ENCODE data around the gene CXCL1. TPM values are rescaled to one million over a fixed set of nuclear protein-coding genes. Genes with fewer than 3 reads are reported as not detected.
"Not testable (repeated sequence)": the region's sequence is repeated elsewhere in the genome, so short reads cannot be mapped to it uniquely, and the experiment has no call there.

CXCL1 gene
- total and polyA plus RNA-seq, 5 donors, result 2.4 to 7.4 (median 4.3) TPM

GRCh38 chr4:73885574-73886267 is 16.5 kb downstream of the CXCL1 start:
- Histone ChIP-seq H3K4me1 (ENCODE audit: control insufficient read depth, insufficient read depth, low read length) (no peaks in the 10 kb centered on the region), H3K4me3 (ENCODE audit: low read length) (no peak overlapping the region), H3K27me3 (ENCODE audit: control insufficient read depth, insufficient read depth) (no peaks in the 10 kb centered on the region), H3K9me3 (ENCODE audit: control insufficient read depth, low read length) (no peaks in the 10 kb centered on the region), H3K27ac (ENCODE audit: low read length) (no peak overlapping the region)
- WGBS, result 58% methylated on average over 4 of the region's 4 CpGs
- intact Hi-C loops (cut with DNase I), result no loop called here
- no peak for DNase-seq
- no peak for ATAC-seq

- 52% methylated on average over 4 of the region's 4 CpGs for WGBS
- Histone ChIP-seq H3K9me3 (ENCODE audit: control insufficient read depth, low read length) (no peaks in the 10 kb centered on the region), H3K27me3 (ENCODE audit: control insufficient read depth, insufficient read depth) (no peaks in the 10 kb centered on the region), H3K4me1 (ENCODE audit: control insufficient read depth, insufficient read depth, low read length) (no peaks in the 10 kb centered on the region), H3K27ac (ENCODE audit: low read length) (no peak overlapping the region), H3K4me3 (ENCODE audit: low read length) (no peak overlapping the region)
- ATAC-seq (no peak), DNase-seq (no peak)
- intact Hi-C loops (cut with DNase I), result no loop called here
These were observed 22.1 kb downstream of the CXCL1 start for GRCh38 chr4:73891326-73891725.

- no peak overlapping the region for H3K4me3 ChIP-seq (ENCODE audit: low read length)
- 95% methylated on average over 1 of the region's 1 CpG for WGBS
- no peaks in the 10 kb centered on the region for H3K27me3 ChIP-seq (ENCODE audit: control insufficient read depth, insufficient read depth)
- H3K4me1 ChIP-seq (ENCODE audit: control insufficient read depth, insufficient read depth, low read length), result no peaks in the 10 kb centered on the region
- no peak for DNase-seq
- ATAC-seq, result peak; percentile 23 to 26
- intact Hi-C loops (cut with DNase I), result no loop called here
- no peaks in the 10 kb centered on the region for H3K9me3 ChIP-seq (ENCODE audit: control insufficient read depth, low read length)
- no peak overlapping the region for H3K27ac ChIP-seq (ENCODE audit: low read length)
These were observed 22.7 kb downstream of the CXCL1 start for GRCh38 chr4:73891739-73892405.

GRCh38 chr4:73892966-73893365 is 23.8 kb downstream of the CXCL1 start:
- H3K4me3 ChIP-seq (ENCODE audit: low read length), result no peak overlapping the region
- no peak for DNase-seq
- H3K4me1 ChIP-seq (ENCODE audit: control insufficient read depth, insufficient read depth, low read length), result no peaks in the 10 kb centered on the region
- intact Hi-C loops (cut with DNase I), result no loop called here
- H3K27me3 ChIP-seq (ENCODE audit: control insufficient read depth, insufficient read depth), result no peaks in the 10 kb centered on the region
- no peak for ATAC-seq
- no peaks in the 10 kb centered on the region for H3K9me3 ChIP-seq (ENCODE audit: control insufficient read depth, low read length)
- H3K27ac ChIP-seq (ENCODE audit: low read length), result no peak overlapping the region
- WGBS, result 77% methylated on average over 3 of the region's 3 CpGs

GRCh38 chr4:73894001-73894400 is 24.8 kb downstream of the CXCL1 start:
- Histone ChIP-seq H3K4me3 (ENCODE audit: low read length) (no peak overlapping the region), H3K9me3 (ENCODE audit: control insufficient read depth, low read length) (no peaks in the 10 kb centered on the region), H3K27ac (ENCODE audit: low read length) (no peak overlapping the region), H3K4me1 (ENCODE audit: control insufficient read depth, insufficient read depth, low read length) (no peaks in the 10 kb centered on the region), H3K27me3 (ENCODE audit: control insufficient read depth, insufficient read depth) (no peaks in the 10 kb centered on the region)
- WGBS, result 41% methylated on average over 2 of the region's 2 CpGs
- DNase-seq, result no peak
- ATAC-seq, result no peak
- intact Hi-C loops (cut with DNase I), result no loop called here

GRCh38 chr4:73895201-73896175 is 26.3 kb downstream of the CXCL1 start:
- H3K4me1 ChIP-seq (ENCODE audit: control insufficient read depth, insufficient read depth, low read length), result no peaks in the 10 kb centered on the region
- H3K4me3 ChIP-seq (ENCODE audit: low read length), result no peak overlapping the region
- ATAC-seq, result no peak
- 80% methylated on average over 9 of the region's 9 CpGs for WGBS
- H3K9me3 ChIP-seq (ENCODE audit: control insufficient read depth, low read length), result no peaks in the 10 kb centered on the region
- DNase-seq, result no peak
- intact Hi-C loops (cut with DNase I), result no loop called here
- no peaks in the 10 kb centered on the region for H3K27me3 ChIP-seq (ENCODE audit: control insufficient read depth, insufficient read depth)
- no peak overlapping the region for H3K27ac ChIP-seq (ENCODE audit: low read length)

GRCh38 chr4:73896416-73896815 is 27.2 kb downstream of the CXCL1 start:
- ATAC-seq, result no peak
- intact Hi-C loops (cut with DNase I), result no loop called here
- 88% methylated on average over 2 of the region's 2 CpGs for WGBS

GRCh38 chr4:73897380-73898136 is 28.4 kb downstream of the CXCL1 start:
- Histone ChIP-seq H3K9me3 (ENCODE audit: control insufficient read depth, low read length) (no peaks in the 10 kb centered on the region), H3K4me1 (ENCODE audit: control insufficient read depth, insufficient read depth, low read length) (no peaks in the 10 kb centered on the region), H3K27me3 (ENCODE audit: control insufficient read depth, insufficient read depth) (no peaks in the 10 kb centered on the region), H3K27ac (ENCODE audit: low read length) (no peak overlapping the region), H3K4me3 (ENCODE audit: low read length) (no peak overlapping the region)
- intact Hi-C loops (cut with DNase I), result no loop called here
- 51% methylated on average over 4 of the region's 4 CpGs for WGBS
- ATAC-seq, result peak; percentile 88
- DNase-seq, result no peak

More at GRCh38 chr4:73896416-73896815, 27.2 kb downstream of the CXCL1 start:
- no peak for DNase-seq
- H3K4me1 ChIP-seq (ENCODE audit: control insufficient read depth, insufficient read depth, low read length), result no peaks in the 10 kb centered on the region
- H3K4me3 ChIP-seq (ENCODE audit: low read length), result no peak overlapping the region
- H3K27me3 ChIP-seq (ENCODE audit: control insufficient read depth, insufficient read depth), result no peaks in the 10 kb centered on the region
- H3K9me3 ChIP-seq (ENCODE audit: control insufficient read depth, low read length), result no peaks in the 10 kb centered on the region
- no peak overlapping the region for H3K27ac ChIP-seq (ENCODE audit: low read length)

- DNase-seq; ATAC-seq; H3K27ac ChIP-seq (ENCODE audit: low read length); H3K4me1 ChIP-seq (ENCODE audit: control insufficient read depth, insufficient read depth, low read length); H3K9me3 ChIP-seq (ENCODE audit: control insufficient read depth, low read length); intact Hi-C loops (cut with DNase I); H3K4me3 ChIP-seq (ENCODE audit: low read length); H3K27me3 ChIP-seq (ENCODE audit: control insufficient read depth, insufficient read depth): not testable (repeated sequence)
- WGBS, result 69% methylated on average over 3 of the region's 3 CpGs
These were observed 30.1 kb downstream of the CXCL1 start for GRCh38 chr4:73899338-73899737.

GRCh38 chr4:73901031-73901430 is 31.8 kb downstream of the CXCL1 start:
- no peak for DNase-seq
- H3K9me3 ChIP-seq (ENCODE audit: control insufficient read depth, low read length), result no peaks in the 10 kb centered on the region
- intact Hi-C loops (cut with DNase I), result no loop called here
- no peaks in the 10 kb centered on the region for H3K27me3 ChIP-seq (ENCODE audit: control insufficient read depth, insufficient read depth)
- H3K27ac ChIP-seq (ENCODE audit: low read length), result no peak overlapping the region
- 82% methylated on average over 5 of the region's 5 CpGs for WGBS
- H3K4me1 ChIP-seq (ENCODE audit: control insufficient read depth, insufficient read depth, low read length), result no peaks in the 10 kb centered on the region
- H3K4me3 ChIP-seq (ENCODE audit: low read length), result no peak overlapping the region
- no peak for ATAC-seq
